ENCODE measurements around the gene ZNF366.

The ZNF366 gene

GRCh38 chr5:72478684-72479083 lies 28.5 kb downstream of the ZNF366 start:
- ChIA-PET POLR2A (no interaction called here), CTCF (no interaction called here)
- no peak for DNase-seq (ENCODE audit: extremely low spot score)
- TF ChIP-seq L3MBTL2 (conservative IDR thresholded peaks at IDR 0.05) (no peak), TARDBP (IDR thresholded peaks at IDR 0.05) (no peak), ARNT (IDR thresholded peaks at IDR 0.05) (no peak)

GRCh38 chr5:72478276-72478675 lies 28.9 kb downstream of the ZNF366 start:
- no peak for TF ChIP-seq FOXA1 (IDR thresholded peaks at IDR 0.05)
- TF ChIP-seq TARDBP (IDR thresholded peaks at IDR 0.05): no peak
- no peak for TF ChIP-seq SUZ12 (IDR thresholded peaks at IDR 0.05)
- no peak for DNase-seq (ENCODE audit: extremely low spot score)
- POLR2A ChIA-PET: no interaction called here
- CTCF ChIA-PET: no interaction called here

GRCh38 chr5:72477644-72478043 lies 29.6 kb downstream of the ZNF366 start:
- no peak for DNase-seq (ENCODE audit: extremely low spot score)
- ChIA-PET POLR2A (no interaction called here), CTCF (interaction anchor here (1.0 kb wide), 1 partner anchor 12 kb away, joined by 5 read pairs; no protein-coding TSS in a partner anchor)
- TF ChIP-seq ELF4 (IDR thresholded peaks at IDR 0.05) (no peak), FOXM1 (IDR thresholded peaks at IDR 0.05; ENCODE audit: borderline replicate concordance) (no peak), BHLHE40 (IDR thresholded peaks at IDR 0.05; ENCODE audit: borderline replicate concordance) (no peak), L3MBTL2 (conservative IDR thresholded peaks at IDR 0.05) (no peak), ZNF384 (IDR thresholded peaks at IDR 0.05) (0 out of 2 replicates have a peak, but pooled peaks have one; percentile 21)

- POLR2A ChIA-PET: no interaction called here
- TF ChIP-seq FOXA1 (IDR thresholded peaks at IDR 0.05) (no peak), FOXM1 (IDR thresholded peaks at IDR 0.05; ENCODE audit: borderline replicate concordance) (no peak), L3MBTL2 (conservative IDR thresholded peaks at IDR 0.05) (no peak), ZNF384 (IDR thresholded peaks at IDR 0.05) (no peak), CTBP1 (IDR thresholded peaks at IDR 0.05; ENCODE audit: borderline replicate concordance) (no peak), ARNT (IDR thresholded peaks at IDR 0.05) (no peak), FOXK2 (IDR thresholded peaks at IDR 0.05) (no peak), ELF4 (IDR thresholded peaks at IDR 0.05) (no peak), HDGF (IDR thresholded peaks at IDR 0.05; ENCODE audit: borderline replicate concordance) (no peak), TARDBP (IDR thresholded peaks at IDR 0.05) (no peak), SP1 (IDR thresholded peaks at IDR 0.05) (no peak), LEF1 (IDR thresholded peaks at IDR 0.05; ENCODE audit: borderline replicate concordance) (no peak), SUZ12 (IDR thresholded peaks at IDR 0.05) (no peak), BHLHE40 (IDR thresholded peaks at IDR 0.05; ENCODE audit: borderline replicate concordance) (no peak), PKNOX1 (IDR thresholded peaks at IDR 0.05) (no peak), NFRKB (IDR thresholded peaks at IDR 0.05) (no peak)
- CTCF ChIA-PET: interaction anchor here (1.0 kb wide), 1 partner anchor 13 kb away, joined by 5 read pairs; no protein-coding TSS in a partner anchor
- no peak for DNase-seq (ENCODE audit: extremely low spot score)
These were observed 30.0 kb downstream of the ZNF366 start for GRCh38 chr5:72477176-72477575.

- ChIA-PET CTCF (interaction anchor here (1.0 kb wide), 1 partner anchor 13 kb away, joined by 5 read pairs; no protein-coding TSS in a partner anchor), POLR2A (no interaction called here)
- TF ChIP-seq SUZ12 (IDR thresholded peaks at IDR 0.05) (no peak), FOXK2 (IDR thresholded peaks at IDR 0.05) (no peak), BHLHE40 (IDR thresholded peaks at IDR 0.05; ENCODE audit: borderline replicate concordance) (no peak), LEF1 (IDR thresholded peaks at IDR 0.05; ENCODE audit: borderline replicate concordance) (no peak), ARNT (IDR thresholded peaks at IDR 0.05) (no peak), FOXM1 (IDR thresholded peaks at IDR 0.05; ENCODE audit: borderline replicate concordance) (no peak), HDGF (IDR thresholded peaks at IDR 0.05; ENCODE audit: borderline replicate concordance) (no peak), FOXA1 (IDR thresholded peaks at IDR 0.05) (no peak), NFRKB (IDR thresholded peaks at IDR 0.05) (no peak), ELF4 (IDR thresholded peaks at IDR 0.05) (no peak), ZNF384 (IDR thresholded peaks at IDR 0.05) (no peak), CTBP1 (IDR thresholded peaks at IDR 0.05; ENCODE audit: borderline replicate concordance) (no peak), SP1 (IDR thresholded peaks at IDR 0.05) (no peak)
- no peak for DNase-seq (ENCODE audit: extremely low spot score)
These were observed 30.5 kb downstream of the ZNF366 start for GRCh38 chr5:72476721-72477120.

GRCh38 chr5:72476275-72476674 lies 30.9 kb downstream of the ZNF366 start:
- TF ChIP-seq CTBP1 (IDR thresholded peaks at IDR 0.05; ENCODE audit: borderline replicate concordance): no peak
- no peak for TF ChIP-seq FOXK2 (IDR thresholded peaks at IDR 0.05)
- TF ChIP-seq ELF4 (IDR thresholded peaks at IDR 0.05): no peak
- TF ChIP-seq HDGF (IDR thresholded peaks at IDR 0.05; ENCODE audit: borderline replicate concordance): no peak
- no peak for TF ChIP-seq ARNT (IDR thresholded peaks at IDR 0.05)
- no peak for TF ChIP-seq LEF1 (IDR thresholded peaks at IDR 0.05; ENCODE audit: borderline replicate concordance)
- no peak for TF ChIP-seq FOXA1 (IDR thresholded peaks at IDR 0.05)
- TF ChIP-seq PKNOX1 (IDR thresholded peaks at IDR 0.05): no peak
- TF ChIP-seq L3MBTL2 (conservative IDR thresholded peaks at IDR 0.05): no peak
- TF ChIP-seq TARDBP (IDR thresholded peaks at IDR 0.05): no peak
- no peak for TF ChIP-seq SP1 (IDR thresholded peaks at IDR 0.05)
- TF ChIP-seq NFRKB (IDR thresholded peaks at IDR 0.05): no peak
- TF ChIP-seq SUZ12 (IDR thresholded peaks at IDR 0.05): no peak
- TF ChIP-seq ZNF384 (IDR thresholded peaks at IDR 0.05): no peak
- CTCF ChIA-PET: no interaction called here
- POLR2A ChIA-PET: no interaction called here
- DNase-seq (ENCODE audit: extremely low spot score): no peak

- CTCF ChIA-PET: no interaction called here
- POLR2A ChIA-PET: no interaction called here
- DNase-seq (ENCODE audit: extremely low spot score): no peak
- TF ChIP-seq HDGF (IDR thresholded peaks at IDR 0.05; ENCODE audit: borderline replicate concordance) (no peak), SUZ12 (IDR thresholded peaks at IDR 0.05) (no peak), LEF1 (IDR thresholded peaks at IDR 0.05; ENCODE audit: borderline replicate concordance) (no peak), CTBP1 (IDR thresholded peaks at IDR 0.05; ENCODE audit: borderline replicate concordance) (no peak), TARDBP (IDR thresholded peaks at IDR 0.05) (no peak)
These were observed 32.7 kb downstream of the ZNF366 start for GRCh38 chr5:72474516-72474915.

All from HEK293T (cell line).